ENCODE measurements around the gene DHCR7. TPM values are rescaled to one million over a fixed set of nuclear protein-coding genes. Genes with fewer than 3 reads are reported as not detected.

Gene DHCR7
- total RNA-seq, 1 experiment from 2014 or later: 15.4 TPM

DNA sequence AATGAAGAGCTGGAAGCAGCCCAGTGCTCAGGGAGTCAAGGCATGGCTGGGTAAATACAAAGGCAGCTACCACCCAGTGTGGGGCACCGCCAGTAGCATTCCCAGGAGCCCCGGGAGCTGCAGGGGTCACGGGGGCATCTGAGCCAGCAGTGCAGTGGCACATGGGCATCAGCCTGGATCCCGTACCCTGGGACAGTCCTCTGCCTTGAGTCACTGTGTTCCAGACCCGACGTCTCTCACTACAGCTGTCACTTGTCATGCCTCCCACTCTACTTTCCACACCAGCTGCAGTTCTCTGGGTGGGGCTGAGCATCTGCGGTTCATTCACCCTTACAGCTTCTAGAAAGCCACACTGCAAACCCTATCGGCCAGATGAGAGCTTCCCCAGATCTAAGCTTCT, 29.6 kb downstream of the DHCR7 start:
- no peaks in the 10 kb centered on the region for H3K36me3 ChIP-seq
- H3K9me3 ChIP-seq (replicated peaks): no peaks in the 10 kb centered on the region
- no peaks in the 10 kb centered on the region for H3K27me3 ChIP-seq (replicated peaks)
- H3K4me1 ChIP-seq (replicated peaks): peaks cover 8% of the 10 kb centered on the region; the same call in 1 of the 2 replicates
- H3K4me3 ChIP-seq: no peak overlapping the region
- DNase-seq (ENCODE audit: low read depth in 1 of 2, low spot score in 2 of 2): no peak
- no peak overlapping the region for H3K27ac ChIP-seq

DNA sequence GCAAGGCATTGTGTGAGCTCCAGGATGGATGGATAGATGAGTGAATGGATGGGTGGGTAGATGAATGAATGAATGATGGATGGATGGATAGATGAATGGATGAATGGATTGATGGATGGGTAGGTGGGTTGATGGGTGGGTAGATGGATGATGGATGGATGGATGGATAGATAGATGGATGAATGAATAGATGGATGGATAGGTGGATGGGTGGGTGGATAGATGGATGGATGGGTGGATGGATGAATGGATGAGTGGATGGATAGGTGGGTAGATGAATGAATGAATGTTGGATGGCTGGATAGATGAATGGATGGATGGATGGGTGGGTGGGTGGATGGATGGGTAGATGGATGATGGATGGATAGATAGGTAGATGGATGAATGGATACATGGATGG, 33.5 kb downstream of the DHCR7 start:
- DNase-seq (ENCODE audit: low read depth in 1 of 2, low spot score in 2 of 2): no peak
- Histone ChIP-seq H3K4me1 (replicated peaks) (no peaks in the 10 kb centered on the region), H3K9me3 (replicated peaks) (no peaks in the 10 kb centered on the region), H3K4me3 (no peak overlapping the region), H3K36me3 (no peaks in the 10 kb centered on the region), H3K27me3 (replicated peaks) (no peaks in the 10 kb centered on the region), H3K27ac (no peak overlapping the region)

DNA sequence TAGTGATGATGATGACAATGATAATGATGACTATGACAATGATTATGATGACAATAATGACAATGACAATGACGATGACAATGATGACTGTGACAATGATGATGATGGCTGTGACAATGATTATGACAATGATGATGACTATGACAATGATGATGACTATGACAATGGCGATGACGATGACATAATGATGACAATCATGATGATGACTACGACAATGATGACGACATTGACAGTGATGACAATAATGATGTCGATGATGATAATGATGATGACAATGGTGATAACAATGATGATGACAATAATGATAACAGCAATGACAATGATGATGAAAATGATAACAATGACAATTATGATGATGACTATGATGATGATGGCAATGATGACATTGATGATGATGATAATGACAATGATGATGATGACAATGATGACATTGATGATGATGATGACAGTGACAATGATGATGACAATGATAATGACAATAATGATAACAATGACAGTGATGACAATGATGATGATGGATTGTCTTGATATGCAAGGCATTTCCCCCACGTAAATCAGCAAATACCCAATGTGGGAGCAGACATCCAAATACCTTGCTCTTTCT, 37.7 kb downstream of the DHCR7 start:
- Histone ChIP-seq H3K36me3 (no peaks in the 10 kb centered on the region), H3K27me3 (replicated peaks) (no peaks in the 10 kb centered on the region), H3K9me3 (replicated peaks) (no peaks in the 10 kb centered on the region), H3K27ac (no peak overlapping the region), H3K4me3 (no peak overlapping the region), H3K4me1 (replicated peaks) (no peaks in the 10 kb centered on the region)
- no peak for DNase-seq (ENCODE audit: low read depth in 1 of 2, low spot score in 2 of 2)

DNA sequence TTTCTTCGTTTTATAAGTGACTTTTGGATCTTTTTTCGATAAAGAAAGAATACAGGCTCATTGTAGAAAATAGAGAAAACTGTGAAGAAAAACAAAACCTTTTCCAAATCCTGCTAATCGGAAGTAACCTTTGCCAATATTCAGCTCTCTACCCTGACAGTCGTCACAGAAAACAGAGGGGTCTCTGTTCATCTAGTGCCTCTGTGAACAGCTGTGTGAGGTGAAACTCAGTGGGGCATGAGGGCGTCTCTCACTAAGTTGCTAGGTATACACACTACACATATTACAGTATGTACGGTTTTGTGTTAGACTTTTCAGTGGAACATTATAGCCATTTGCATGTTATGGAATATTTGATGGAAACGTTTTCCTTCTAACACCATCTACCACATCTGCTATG, 39.4 kb downstream of the DHCR7 start:
- Histone ChIP-seq H3K27ac (no peak overlapping the region), H3K27me3 (replicated peaks) (no peaks in the 10 kb centered on the region), H3K4me3 (no peak overlapping the region), H3K4me1 (replicated peaks) (no peaks in the 10 kb centered on the region), H3K9me3 (replicated peaks) (no peaks in the 10 kb centered on the region), H3K36me3 (no peaks in the 10 kb centered on the region)
- DNase-seq (ENCODE audit: low read depth in 1 of 2, low spot score in 2 of 2): no peak

DNA sequence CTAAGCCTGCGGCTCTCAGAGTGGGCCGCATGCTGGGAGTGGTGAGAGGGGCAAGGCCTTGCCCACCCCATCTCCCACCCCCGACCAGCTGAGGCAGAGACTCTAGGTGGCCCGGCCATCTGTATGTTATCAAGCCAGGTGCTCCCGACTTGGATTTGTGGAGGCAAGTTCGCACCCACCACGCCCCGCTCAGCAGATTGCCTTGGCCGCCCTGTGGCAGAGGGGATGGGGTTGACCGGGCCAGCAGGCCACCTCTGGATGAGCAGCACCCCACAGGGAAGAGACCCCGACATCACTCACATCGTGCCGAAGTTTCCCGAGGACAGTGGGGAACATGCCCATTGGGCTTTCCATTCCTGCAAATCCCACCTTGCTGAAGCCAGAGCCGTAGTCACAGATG, 40.8 kb downstream of the DHCR7 start:
- Histone ChIP-seq H3K9me3 (replicated peaks) (no peaks in the 10 kb centered on the region), H3K4me1 (replicated peaks) (no peaks in the 10 kb centered on the region), H3K4me3 (no peak overlapping the region), H3K36me3 (no peaks in the 10 kb centered on the region), H3K27ac (no peak overlapping the region), H3K27me3 (replicated peaks) (no peaks in the 10 kb centered on the region)
- DNase-seq (ENCODE audit: low read depth in 1 of 2, low spot score in 2 of 2): no peak

DNA sequence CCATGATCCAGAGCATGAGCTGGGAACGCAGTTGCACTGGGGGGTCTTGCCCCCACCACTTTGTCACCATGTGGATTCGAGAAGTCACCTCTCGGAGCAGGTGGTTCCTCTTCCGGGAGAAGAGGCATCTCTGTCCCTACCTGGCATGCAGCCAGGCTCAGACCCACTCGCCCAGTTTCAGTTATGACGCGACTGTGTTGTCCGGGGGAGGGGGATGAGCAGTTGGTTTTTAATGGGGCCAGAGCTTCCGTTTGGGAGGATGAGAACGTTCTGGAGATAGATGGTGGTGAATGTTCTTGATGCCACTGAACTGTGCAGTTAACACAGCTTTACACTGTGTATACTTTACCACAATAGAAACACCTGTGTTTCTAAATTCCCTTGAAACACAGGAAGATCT, 41.5 kb downstream of the DHCR7 start:
- Histone ChIP-seq H3K27ac (no peak overlapping the region), H3K27me3 (replicated peaks) (no peaks in the 10 kb centered on the region)
- no peak for DNase-seq (ENCODE audit: low read depth in 1 of 2, low spot score in 2 of 2)

DNA sequence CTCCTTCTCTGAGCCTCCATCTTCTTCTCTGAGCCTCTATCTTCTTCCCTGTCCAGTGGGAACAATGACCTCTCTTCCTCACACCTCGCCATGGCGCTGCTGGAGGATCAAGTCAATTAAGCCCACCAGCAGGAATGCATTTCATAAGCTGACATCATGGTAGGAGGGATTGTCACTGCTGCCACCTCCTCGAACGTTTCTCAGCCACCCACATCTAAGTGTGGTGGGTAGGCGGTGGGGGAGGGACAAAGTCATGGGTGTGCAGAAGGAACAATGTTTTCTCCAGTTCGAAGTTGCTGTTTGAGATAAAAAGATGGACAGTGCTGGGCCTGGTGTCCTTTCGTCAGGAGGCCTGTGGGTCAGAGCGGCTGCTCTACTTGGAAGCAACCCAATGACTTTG, 44.0 kb downstream of the DHCR7 start:
- Histone ChIP-seq H3K36me3 (no peaks in the 10 kb centered on the region), H3K4me3 (no peak overlapping the region), H3K27ac (no peak overlapping the region), H3K9me3 (replicated peaks) (no peaks in the 10 kb centered on the region), H3K27me3 (replicated peaks) (no peaks in the 10 kb centered on the region), H3K4me1 (replicated peaks) (no peaks in the 10 kb centered on the region)
- DNase-seq (ENCODE audit: low read depth in 1 of 2, low spot score in 2 of 2): no peak

More for the DNA sequence above, 41.5 kb downstream of the DHCR7 start:
- H3K9me3 ChIP-seq (replicated peaks): no peaks in the 10 kb centered on the region
- H3K36me3 ChIP-seq: no peaks in the 10 kb centered on the region
- H3K4me3 ChIP-seq: no peak overlapping the region
- H3K4me1 ChIP-seq (replicated peaks): no peaks in the 10 kb centered on the region

DNA sequence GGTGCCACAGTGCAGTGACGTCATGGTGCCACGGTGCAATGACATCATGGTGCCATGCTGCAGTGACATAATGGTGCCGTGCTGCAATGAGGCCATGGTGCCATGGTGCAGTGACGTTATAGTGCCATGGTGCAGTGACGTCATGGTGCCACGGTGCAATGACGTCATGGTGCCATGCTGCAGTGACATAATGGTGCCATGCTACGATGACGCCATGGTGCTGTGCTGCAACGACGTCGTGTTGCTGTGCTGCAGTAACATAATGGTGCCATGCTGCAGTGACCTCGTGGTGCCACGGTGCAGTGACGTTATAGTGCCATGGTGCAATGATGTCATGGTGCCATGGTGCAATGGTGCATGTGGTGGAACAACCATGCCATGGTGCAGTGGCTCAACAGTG, 45.3 kb downstream of the DHCR7 start:
- Histone ChIP-seq H3K4me1 (replicated peaks) (no peaks in the 10 kb centered on the region), H3K27ac (no peak overlapping the region), H3K4me3 (no peak overlapping the region), H3K9me3 (replicated peaks) (no peaks in the 10 kb centered on the region), H3K36me3 (no peaks in the 10 kb centered on the region), H3K27me3 (replicated peaks) (no peaks in the 10 kb centered on the region)
- DNase-seq (ENCODE audit: low read depth in 1 of 2, low spot score in 2 of 2): no peak

DNA sequence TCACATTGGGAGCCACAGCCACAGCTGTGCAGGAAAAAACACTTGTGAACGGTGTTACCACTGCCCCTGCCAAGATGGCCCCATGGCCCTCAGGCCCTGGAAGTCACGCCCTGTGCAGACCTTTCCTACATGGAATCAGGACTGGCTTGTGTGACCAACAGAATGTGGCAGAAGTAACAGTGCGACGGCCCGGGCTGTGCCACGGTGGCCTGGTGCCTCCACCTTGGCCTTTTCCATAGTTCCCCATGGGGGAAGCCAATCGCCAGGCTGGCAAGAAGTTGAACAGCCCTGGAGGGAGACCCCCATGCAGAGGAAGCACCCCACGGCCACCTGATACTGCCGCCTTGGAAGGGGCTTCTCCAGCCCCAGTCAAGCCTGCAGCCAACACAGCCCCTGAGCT, 48.0 kb downstream of the DHCR7 start:
- no peak overlapping the region for H3K27ac ChIP-seq
- H3K9me3 ChIP-seq (replicated peaks): no peaks in the 10 kb centered on the region
- H3K36me3 ChIP-seq: no peaks in the 10 kb centered on the region
- H3K27me3 ChIP-seq (replicated peaks): no peaks in the 10 kb centered on the region
- H3K4me3 ChIP-seq: no peak overlapping the region
- DNase-seq (ENCODE audit: low read depth in 1 of 2, low spot score in 2 of 2): no peak
- H3K4me1 ChIP-seq (replicated peaks): no peaks in the 10 kb centered on the region

DNA sequence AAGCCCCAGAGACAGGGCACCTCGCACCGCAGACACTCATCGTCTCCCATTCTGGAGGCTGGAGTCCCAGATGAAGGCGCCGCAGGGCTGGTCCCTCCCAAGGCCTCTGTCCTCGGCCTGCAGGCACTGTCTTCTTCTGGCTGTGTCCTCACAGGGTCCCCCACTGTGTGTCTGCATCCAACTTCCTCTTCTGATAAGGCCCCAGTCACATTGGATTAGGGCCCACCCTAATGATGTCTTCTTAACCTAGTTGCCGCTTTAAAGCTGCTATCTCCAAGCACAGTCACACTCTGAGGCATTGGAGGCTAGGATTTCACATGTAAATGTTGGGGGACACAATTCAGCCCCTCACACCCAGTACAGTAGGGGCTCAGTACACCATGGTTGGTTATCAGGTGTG, 48.9 kb downstream of the DHCR7 start:
- Histone ChIP-seq H3K4me1 (replicated peaks) (no peaks in the 10 kb centered on the region), H3K27ac (no peak overlapping the region), H3K27me3 (replicated peaks) (no peaks in the 10 kb centered on the region), H3K4me3 (no peak overlapping the region), H3K9me3 (replicated peaks) (no peaks in the 10 kb centered on the region), H3K36me3 (no peaks in the 10 kb centered on the region)
- no peak for DNase-seq (ENCODE audit: low read depth in 1 of 2, low spot score in 2 of 2)

DNA sequence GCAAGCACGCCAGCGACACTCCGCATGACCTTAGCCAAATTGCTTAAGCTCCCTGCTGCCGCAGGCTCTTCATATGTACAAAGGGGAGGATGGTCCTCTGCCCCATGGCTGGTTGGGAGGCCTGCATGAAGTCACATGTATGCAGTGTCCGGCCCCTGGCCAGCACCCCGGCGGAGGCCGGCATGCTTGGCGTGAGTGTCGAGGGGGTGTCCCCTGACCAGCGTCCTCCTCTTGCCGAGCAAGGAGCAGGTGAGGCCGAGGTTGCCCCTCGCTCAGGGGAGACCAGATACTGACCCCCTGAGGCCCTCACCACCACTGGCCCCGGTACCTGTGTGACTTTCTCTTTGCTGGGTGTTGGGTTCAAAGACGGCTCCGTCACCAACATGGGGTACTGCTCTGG, 50.2 kb downstream of the DHCR7 start:
- Histone ChIP-seq H3K27ac (no peak overlapping the region), H3K4me3 (no peak overlapping the region), H3K27me3 (replicated peaks) (no peaks in the 10 kb centered on the region), H3K4me1 (replicated peaks) (no peaks in the 10 kb centered on the region), H3K9me3 (replicated peaks) (no peaks in the 10 kb centered on the region), H3K36me3 (no peaks in the 10 kb centered on the region)
- no peak for DNase-seq (ENCODE audit: low read depth in 1 of 2, low spot score in 2 of 2)

DNA sequence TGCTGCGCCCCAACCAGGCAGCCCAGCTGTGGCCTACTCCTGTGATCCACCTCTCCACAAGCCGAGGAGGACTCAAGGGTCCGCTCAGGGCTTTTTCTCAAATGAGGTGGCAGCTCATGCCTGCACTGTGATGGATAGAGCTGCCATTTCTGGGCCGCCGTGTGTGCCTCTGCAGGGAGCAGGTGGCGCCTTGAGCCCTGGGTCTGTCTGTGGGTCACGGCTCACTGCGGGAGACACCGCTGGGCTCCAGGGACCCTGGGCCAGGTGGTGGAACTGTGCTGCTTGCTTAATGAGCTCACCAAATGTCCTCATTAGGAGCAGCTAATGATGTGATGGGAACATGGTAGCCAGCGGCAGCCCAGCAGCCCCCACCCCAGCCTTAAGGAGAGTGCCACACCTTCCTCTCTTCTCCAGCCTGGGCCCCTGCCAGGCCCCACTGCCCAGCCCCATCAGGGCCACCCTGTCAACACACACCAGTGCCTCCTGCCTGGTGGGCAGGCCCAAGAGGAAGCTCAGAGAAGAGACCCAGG, 50.8 kb downstream of the DHCR7 start:
- H3K27ac ChIP-seq: no peak overlapping the region
- DNase-seq (ENCODE audit: low read depth in 1 of 2, low spot score in 2 of 2): no peak

DNA sequence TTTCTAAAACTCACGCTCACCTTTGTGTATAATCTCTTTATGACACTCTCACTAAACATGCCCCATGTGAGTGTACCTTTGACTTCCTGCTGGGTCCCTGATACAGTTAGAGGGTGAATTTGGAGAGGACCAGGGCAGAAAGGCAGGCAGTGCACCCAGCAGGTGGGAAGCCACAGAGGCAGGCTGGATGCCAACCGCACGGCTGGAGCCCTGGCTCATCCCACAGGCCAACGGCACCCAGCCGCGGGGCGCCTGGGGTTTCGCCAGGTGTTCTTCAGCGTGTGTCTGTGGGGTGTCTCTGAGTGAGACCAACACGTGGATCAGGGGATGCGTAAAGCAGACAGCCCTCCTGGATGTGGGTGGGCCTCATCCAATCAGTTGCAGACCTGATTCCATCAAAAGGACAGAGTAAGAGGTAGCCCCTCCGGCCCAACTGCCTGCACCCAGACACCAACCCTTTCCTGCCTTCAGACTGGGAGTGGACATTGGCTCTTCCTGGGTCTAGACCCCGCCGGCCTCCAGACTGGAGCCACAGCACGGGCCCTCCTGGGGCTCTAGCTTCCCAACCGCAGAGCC, 51.6 kb downstream of the DHCR7 start:
- Histone ChIP-seq H3K4me1 (replicated peaks) (no peaks in the 10 kb centered on the region), H3K4me3 (no peak overlapping the region), H3K27ac (no peak overlapping the region), H3K27me3 (replicated peaks) (no peaks in the 10 kb centered on the region), H3K36me3 (no peaks in the 10 kb centered on the region), H3K9me3 (replicated peaks) (no peaks in the 10 kb centered on the region)
- no peak for DNase-seq (ENCODE audit: low read depth in 1 of 2, low spot score in 2 of 2)

More for the DNA sequence above, 50.8 kb downstream of the DHCR7 start:
- H3K4me3 ChIP-seq: no peak overlapping the region
- H3K4me1 ChIP-seq (replicated peaks): no peaks in the 10 kb centered on the region
- no peaks in the 10 kb centered on the region for H3K9me3 ChIP-seq (replicated peaks)
- no peaks in the 10 kb centered on the region for H3K36me3 ChIP-seq
- no peaks in the 10 kb centered on the region for H3K27me3 ChIP-seq (replicated peaks)

DNA sequence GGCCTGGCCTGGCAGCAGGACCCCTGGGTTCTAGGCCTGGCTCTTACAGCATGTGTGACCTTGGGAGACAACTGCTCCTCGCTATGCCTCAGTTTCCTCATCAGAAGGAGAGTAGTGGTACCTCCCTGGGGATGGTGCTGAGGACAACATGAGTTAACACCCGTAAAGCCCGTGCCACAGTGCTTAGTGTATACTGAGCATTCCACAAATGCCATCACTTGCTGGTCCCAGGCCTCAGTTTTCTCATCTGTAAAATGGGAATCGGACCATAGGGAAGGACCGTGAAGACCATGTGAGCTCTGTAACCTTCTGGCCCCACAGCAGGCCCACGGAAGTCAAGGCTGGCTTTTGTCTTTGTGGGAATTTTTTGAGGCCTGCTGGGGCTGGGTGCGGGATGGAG, 52.4 kb downstream of the DHCR7 start:
- no peak for DNase-seq (ENCODE audit: low read depth in 1 of 2, low spot score in 2 of 2)
- Histone ChIP-seq H3K27ac (no peak overlapping the region), H3K9me3 (replicated peaks) (no peaks in the 10 kb centered on the region), H3K4me1 (replicated peaks) (no peaks in the 10 kb centered on the region), H3K27me3 (replicated peaks) (no peaks in the 10 kb centered on the region), H3K36me3 (no peaks in the 10 kb centered on the region), H3K4me3 (no peak overlapping the region)

DNA sequence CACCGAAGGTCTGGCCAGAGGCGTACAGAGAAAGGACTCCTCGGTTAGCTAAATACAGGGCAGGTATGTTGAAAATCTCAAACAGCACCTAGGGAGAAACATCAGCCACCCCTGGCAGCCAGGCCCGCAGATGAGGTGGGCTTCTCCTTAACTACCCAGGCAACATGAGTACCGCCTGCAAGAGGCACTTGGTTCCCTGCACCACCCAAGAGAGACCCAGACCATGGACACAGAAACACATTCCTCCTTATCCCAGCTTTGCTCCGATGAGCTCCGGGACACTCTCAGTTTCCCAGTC, 53.0 kb downstream of the DHCR7 start:
- no peaks in the 10 kb centered on the region for H3K27me3 ChIP-seq (replicated peaks)
- H3K4me3 ChIP-seq: no peak overlapping the region
- no peaks in the 10 kb centered on the region for H3K36me3 ChIP-seq
- no peaks in the 10 kb centered on the region for H3K9me3 ChIP-seq (replicated peaks)
- no peak overlapping the region for H3K27ac ChIP-seq
- no peaks in the 10 kb centered on the region for H3K4me1 ChIP-seq (replicated peaks)
- no peak for DNase-seq (ENCODE audit: low read depth in 1 of 2, low spot score in 2 of 2)
